HEK293 (cell line): ENCODE results near the gene TMEM61.

Experiments
- CTCF ChIA-PET: fragments of 350-600 bp; formaldehyde crosslinking; extraction: SDS; loops from one replicate; lab custom pipeline; 2021; ENCODE audit warnings: antibody characterized with exemption; lab: Yijun Ruan, JAX
- POLR2A ChIA-PET: fragments of 300-600 bp; formaldehyde crosslinking; extraction: SDS; loops from one replicate; lab custom pipeline; 2020; ENCODE audit warnings: antibody characterized with exemption, inconsistent platforms; lab: Yijun Ruan, JAX
- H3K27ac ChIP-seq: fragments of 200-500 bp; sonication (Bioruptor generic); 2 replicates; pipeline ENCODE4 v1.5.1; 2014; ENCODE audit warnings: low read depth, low read length, control low read depth, inconsistent platforms; ENCODE audit errors: extremely low read depth
- H3K36me3 ChIP-seq, 2 experiments: fragments of 200-500 bp in 1 of 2; sonication (Bioruptor generic) in 1 of 2; 1 replicate in 1 of 2; 2 replicates in 1 of 2; pipeline ENCODE4 v1.5.1; 2014 to 2017; ENCODE audit warnings: inconsistent platforms in 2 of 2, low read length in 2 of 2; ENCODE audit not compliant: control insufficient read depth in 2 of 2, insufficient read depth in 1 of 2
- H3K4me1 ChIP-seq: fragments of 200-500 bp; sonication (Bioruptor generic); 2 replicates; pipeline ENCODE4 v1.5.1; 2014; ENCODE audit warnings: mild to moderate bottlenecking, low read length, inconsistent platforms; ENCODE audit not compliant: control insufficient read depth, insufficient read depth
- H3K4me3 ChIP-seq: 2 replicates; pipeline ENCODE4 v1.5.1; 2011; ENCODE audit warnings: low read depth, mild to moderate bottlenecking, control low read depth, low read length, moderate library complexity
- H3K9me3 ChIP-seq: fragments of 200-500 bp; sonication (Bioruptor generic); 2 replicates; pipeline ENCODE4 v1.5.1; 2014; ENCODE audit warnings: low read depth, low read length, inconsistent platforms; ENCODE audit not compliant: control insufficient read depth, insufficient read depth
- BCL11B ChIP-seq: fragments of 450-650 bp; formaldehyde crosslinking; IDR thresholded peaks from 2 replicates; pipeline ENCODE4 v1.5.1; 2016; ENCODE audit warnings: low read depth, missing biosample characterization, missing genetic modification characterization
- GFI1B ChIP-seq: fragments of 450-650 bp; formaldehyde crosslinking; IDR thresholded peaks from 2 replicates; pipeline ENCODE4 v1.5.1; 2016; ENCODE audit warnings: missing biosample characterization, missing genetic modification characterization
- GLIS1 ChIP-seq: fragments of 450-650 bp; formaldehyde crosslinking; IDR thresholded peaks from 2 replicates; pipeline ENCODE4 v1.5.1; 2016; ENCODE audit warnings: missing biosample characterization, missing genetic modification characterization
- GLIS2 ChIP-seq: fragments of 450-650 bp; formaldehyde crosslinking; IDR thresholded peaks from 2 replicates; pipeline ENCODE4 v1.5.1; 2016; ENCODE audit warnings: missing biosample characterization, missing genetic modification characterization
- KLF1 ChIP-seq: fragments of 450-650 bp; formaldehyde crosslinking; IDR thresholded peaks from 2 replicates; pipeline ENCODE4 v1.5.1; 2016; ENCODE audit warnings: missing biosample characterization, missing genetic modification characterization
- REPIN1 ChIP-seq: fragments of 450-650 bp; formaldehyde crosslinking; IDR thresholded peaks from 2 replicates; pipeline ENCODE4 v1.5.1; 2017; ENCODE audit warnings: missing biosample characterization, missing genetic modification characterization, low read depth
- SP7 ChIP-seq: fragments of 450-650 bp; formaldehyde crosslinking; IDR thresholded peaks from 2 replicates; pipeline ENCODE4 v1.5.1; 2016; ENCODE audit warnings: missing biosample characterization, missing genetic modification characterization
- YY1 ChIP-seq: fragments of 450-650 bp; formaldehyde crosslinking; IDR thresholded peaks from 2 replicates; pipeline ENCODE4 v1.5.1; 2018; ENCODE audit warnings: missing biosample characterization, missing genetic modification characterization
- ZBTB17 ChIP-seq: fragments of 450-650 bp; formaldehyde crosslinking; IDR thresholded peaks from 2 replicates; pipeline ENCODE4 v1.5.1; 2016; ENCODE audit warnings: missing biosample characterization, missing genetic modification characterization
- ZBTB8A ChIP-seq: fragments of 450-650 bp; formaldehyde crosslinking; IDR thresholded peaks from 2 replicates; pipeline ENCODE4 v1.5.1; 2016; ENCODE audit warnings: missing biosample characterization, missing genetic modification characterization
- ZIC2 ChIP-seq: fragments of 450-650 bp; formaldehyde crosslinking; IDR thresholded peaks from 2 replicates; pipeline ENCODE4 v1.5.1; 2016; ENCODE audit warnings: missing biosample characterization, missing genetic modification characterization
- ZNF132 ChIP-seq: fragments of 450-650 bp; formaldehyde crosslinking; IDR thresholded peaks from 2 replicates; pipeline ENCODE4 v1.5.1; 2017; ENCODE audit warnings: missing biosample characterization, missing genetic modification characterization, borderline replicate concordance
- ZNF2 ChIP-seq: fragments of 450-650 bp; formaldehyde crosslinking; IDR thresholded peaks from 2 replicates; pipeline ENCODE4 v1.5.1; 2016; ENCODE audit warnings: missing biosample characterization, missing genetic modification characterization
- ZNF221 ChIP-seq: fragments of 450-650 bp; formaldehyde crosslinking; IDR thresholded peaks from 2 replicates; pipeline ENCODE4 v1.5.1; 2017; ENCODE audit warnings: missing biosample characterization, missing genetic modification characterization, borderline replicate concordance
- ZNF350 ChIP-seq: fragments of 450-650 bp; formaldehyde crosslinking; IDR thresholded peaks from 2 replicates; pipeline ENCODE4 v1.5.0; 2017; ENCODE audit warnings: missing biosample characterization, mild to moderate bottlenecking, missing genetic modification characterization
- ZNF37A ChIP-seq: fragments of 450-650 bp; IDR thresholded peaks from 2 replicates; pipeline ENCODE4 v1.5.1; 2018; ENCODE audit warnings: missing biosample characterization, missing genetic modification characterization
- ZNF391 ChIP-seq: fragments of 450-650 bp; formaldehyde crosslinking; IDR thresholded peaks from 2 replicates; pipeline ENCODE4 v1.5.1; 2016; ENCODE audit warnings: low read depth, missing biosample characterization, missing genetic modification characterization, borderline replicate concordance
- ZNF473 ChIP-seq: fragments of 450-650 bp; formaldehyde crosslinking; IDR thresholded peaks from 2 replicates; pipeline ENCODE4 v1.5.1; 2017; ENCODE audit warnings: missing biosample characterization, missing genetic modification characterization
- ZNF48 ChIP-seq: fragments of 450-650 bp; formaldehyde crosslinking; IDR thresholded peaks from 2 replicates; pipeline ENCODE4 v1.5.1; 2016; ENCODE audit warnings: missing biosample characterization, missing genetic modification characterization
- ZNF510 ChIP-seq: fragments of 450-650 bp; formaldehyde crosslinking; IDR thresholded peaks from 2 replicates; pipeline ENCODE4 v1.5.1; 2018; ENCODE audit warnings: mild to moderate bottlenecking, missing genetic modification characterization, missing biosample characterization; ENCODE audit not compliant: insufficient replicate concordance
- ZNF560 ChIP-seq: fragments of 450-650 bp; formaldehyde crosslinking; IDR thresholded peaks from 2 replicates; pipeline ENCODE4 v1.5.1; 2017; ENCODE audit warnings: missing biosample characterization, missing genetic modification characterization, borderline replicate concordance
- ZNF629 ChIP-seq: fragments of 450-650 bp; formaldehyde crosslinking; IDR thresholded peaks from 2 replicates; pipeline ENCODE4 v1.5.1; 2017; ENCODE audit warnings: missing biosample characterization, missing genetic modification characterization
- ZNF654 ChIP-seq: fragments of 450-650 bp; formaldehyde crosslinking; IDR thresholded peaks from 2 replicates; pipeline ENCODE4 v1.5.1; 2016; ENCODE audit warnings: low read depth, missing biosample characterization, missing genetic modification characterization
- ZSCAN16 ChIP-seq: fragments of 450-650 bp; formaldehyde crosslinking; IDR thresholded peaks from 2 replicates; pipeline ENCODE4 v1.5.1; 2016; ENCODE audit warnings: missing biosample characterization, missing genetic modification characterization
- ZSCAN23 ChIP-seq: fragments of 450-650 bp; formaldehyde crosslinking; IDR thresholded peaks from 2 replicates; pipeline ENCODE4 v1.5.1; 2016; ENCODE audit warnings: missing biosample characterization, missing genetic modification characterization
- TF ChIP-seq, protein P1 (sequence below): fragments of 450-650 bp; formaldehyde crosslinking; IDR thresholded peaks from 2 replicates; pipeline ENCODE4 v1.5.1; 2016; ENCODE audit warnings: missing biosample characterization, missing genetic modification characterization, borderline replicate concordance
- TF ChIP-seq, protein P2 (sequence below): fragments of 450-650 bp; formaldehyde crosslinking; IDR thresholded peaks from 2 replicates; pipeline ENCODE4 v1.5.1; 2016; ENCODE audit warnings: missing biosample characterization, missing genetic modification characterization
- TF ChIP-seq, protein P3 (sequence below): fragments of 450-650 bp; formaldehyde crosslinking; IDR thresholded peaks from 2 replicates; pipeline ENCODE4 v1.5.1; 2016; ENCODE audit warnings: missing biosample characterization, missing genetic modification characterization
- TF ChIP-seq, protein P4 (sequence below): fragments of 450-650 bp; formaldehyde crosslinking; IDR thresholded peaks from 2 replicates; pipeline ENCODE4 v1.5.1; 2016; ENCODE audit warnings: missing biosample characterization, missing genetic modification characterization
- TF ChIP-seq, protein P5 (sequence below): fragments of 450-650 bp; formaldehyde crosslinking; IDR thresholded peaks from 2 replicates; pipeline ENCODE4 v1.5.1; 2016; ENCODE audit warnings: missing biosample characterization, missing genetic modification characterization, low read depth

Gene TMEM61

DNA sequence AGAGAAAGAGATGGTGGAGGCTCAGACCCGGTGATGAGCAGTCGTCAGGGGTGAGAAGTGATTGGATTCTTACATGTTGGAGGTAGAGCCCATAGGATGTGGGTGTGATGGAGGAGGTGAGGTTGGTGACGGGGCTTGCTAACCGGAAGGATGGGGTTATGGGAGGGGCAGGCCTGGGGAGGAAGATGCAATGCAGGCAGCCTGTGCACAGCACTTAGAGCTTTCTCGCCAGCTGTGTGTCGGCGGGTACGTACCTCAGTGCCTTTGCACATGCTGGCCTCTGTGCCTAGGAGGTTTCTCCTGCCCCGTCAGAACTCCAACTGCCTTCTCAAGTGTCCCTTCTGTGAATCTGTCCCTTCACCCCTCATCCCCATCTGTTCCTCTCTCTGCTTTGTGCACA is 15.4 kb downstream of the TMEM61 start (continued):
- TF ChIP-seq ZNF391 (tag by site-specific recombination), result no peak
- no peak for TF ChIP-seq ZNF350 (tag by site-specific recombination)
- no peak for TF ChIP-seq ZNF473 (tag by site-specific recombination)

DNA sequence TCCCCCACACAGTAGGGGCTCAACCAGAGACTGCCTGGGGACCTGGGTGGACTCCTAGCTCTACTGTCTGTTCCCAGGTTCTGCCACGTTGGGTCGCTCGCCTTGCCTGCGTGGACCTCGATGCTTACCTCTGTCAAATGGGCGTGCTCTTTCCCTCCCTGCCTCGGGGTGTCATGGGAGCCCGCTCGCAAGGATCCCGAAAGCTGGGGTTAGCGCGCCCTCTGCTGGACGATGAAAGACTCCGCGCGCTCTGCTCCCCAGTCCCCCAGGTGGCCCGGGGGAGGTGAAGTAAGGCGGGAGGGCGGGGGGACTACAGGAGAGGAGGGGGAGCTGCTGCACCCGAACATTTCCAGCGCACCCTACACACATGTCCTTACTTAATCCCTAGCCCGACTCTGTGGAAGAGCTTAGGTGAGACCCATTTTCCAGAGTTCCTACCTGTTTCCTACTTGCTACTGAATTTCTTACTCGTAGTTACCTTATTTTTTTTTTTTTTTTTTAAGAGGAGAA is 16.0 kb downstream of the TMEM61 start:
- Histone ChIP-seq H3K9me3 (no peaks in the 10 kb centered on the region), H3K36me3 (no peaks in the 10 kb centered on the region), H3K4me3 (no peak overlapping the region), H3K4me1 (no peaks in the 10 kb centered on the region), H3K27ac (no peak overlapping the region)
- POLR2A ChIA-PET, result interaction anchor here (0.5 to 2.2 kb wide), 5 partner anchors 43 to 110 kb away, joined by 3 to 7 read pairs (median 5); partner anchors contain the start of gene DHCR24
- CTCF ChIA-PET, result interaction anchor here (0.5 to 6.4 kb wide), 35 partner anchors 10 to 1136 kb away, joined by 3 to 172 read pairs (median 6); no protein-coding TSS in a partner anchor
- TF ChIP-seq ZNF132 (tag by site-specific recombination) (no peak), ZIC2 (tag by site-specific recombination) (no peak), SP7 (tag by site-specific recombination) (no peak; the same call in 1 of the 2 replicates), ZNF510 (tag by site-specific recombination) (no peak), ZSCAN16 (tag by site-specific recombination) (no peak), ZNF2 (0 out of 2 replicates have a peak, but pooled peaks have one; percentile 34), BCL11B (tag by site-specific recombination) (no peak), ZNF654 (tag by site-specific recombination) (peak; percentile 81), GFI1B (tag by site-specific recombination) (no peak), ZNF629 (tag by site-specific recombination) (no peak), GLIS2 (peak; percentile 31; the same call in 1 of the 2 replicates), ZSCAN23 (no peak), REPIN1 (tag by site-specific recombination) (no peak), GLIS1 (tag by site-specific recombination) (peak; percentile 52; the same call in 1 of the 2 replicates), ZNF473 (tag by site-specific recombination) (no peak), YY1 (tag by site-specific recombination) (peak; percentile 37; the same call in 1 of the 2 replicates), KLF1 (tag by site-specific recombination) (no peak), ZBTB8A (tag by site-specific recombination) (no peak), ZNF37A (no peak), ZNF48 (tag by site-specific recombination) (no peak), ZBTB17 (peak; percentile 28; the same call in 1 of the 2 replicates), ZNF221 (tag by site-specific recombination) (no peak), ZNF560 (no peak)
- TF ChIP-seq, protein P1, sequence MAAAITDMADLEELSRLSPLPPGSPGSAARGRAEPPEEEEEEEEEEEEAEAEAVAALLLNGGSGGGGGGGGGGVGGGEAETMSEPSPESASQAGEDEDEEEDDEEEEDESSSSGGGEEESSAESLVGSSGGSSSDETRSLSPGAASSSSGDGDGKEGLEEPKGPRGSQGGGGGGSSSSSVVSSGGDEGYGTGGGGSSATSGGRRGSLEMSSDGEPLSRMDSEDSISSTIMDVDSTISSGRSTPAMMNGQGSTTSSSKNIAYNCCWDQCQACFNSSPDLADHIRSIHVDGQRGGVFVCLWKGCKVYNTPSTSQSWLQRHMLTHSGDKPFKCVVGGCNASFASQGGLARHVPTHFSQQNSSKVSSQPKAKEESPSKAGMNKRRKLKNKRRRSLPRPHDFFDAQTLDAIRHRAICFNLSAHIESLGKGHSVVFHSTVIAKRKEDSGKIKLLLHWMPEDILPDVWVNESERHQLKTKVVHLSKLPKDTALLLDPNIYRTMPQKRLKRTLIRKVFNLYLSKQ (tag by site-specific recombination), result no peak
- TF ChIP-seq, protein P2, sequence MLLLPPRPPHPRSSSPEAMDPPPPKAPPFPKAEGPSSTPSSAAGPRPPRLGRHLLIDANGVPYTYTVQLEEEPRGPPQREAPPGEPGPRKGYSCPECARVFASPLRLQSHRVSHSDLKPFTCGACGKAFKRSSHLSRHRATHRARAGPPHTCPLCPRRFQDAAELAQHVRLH, result no peak
- TF ChIP-seq, protein P3, sequence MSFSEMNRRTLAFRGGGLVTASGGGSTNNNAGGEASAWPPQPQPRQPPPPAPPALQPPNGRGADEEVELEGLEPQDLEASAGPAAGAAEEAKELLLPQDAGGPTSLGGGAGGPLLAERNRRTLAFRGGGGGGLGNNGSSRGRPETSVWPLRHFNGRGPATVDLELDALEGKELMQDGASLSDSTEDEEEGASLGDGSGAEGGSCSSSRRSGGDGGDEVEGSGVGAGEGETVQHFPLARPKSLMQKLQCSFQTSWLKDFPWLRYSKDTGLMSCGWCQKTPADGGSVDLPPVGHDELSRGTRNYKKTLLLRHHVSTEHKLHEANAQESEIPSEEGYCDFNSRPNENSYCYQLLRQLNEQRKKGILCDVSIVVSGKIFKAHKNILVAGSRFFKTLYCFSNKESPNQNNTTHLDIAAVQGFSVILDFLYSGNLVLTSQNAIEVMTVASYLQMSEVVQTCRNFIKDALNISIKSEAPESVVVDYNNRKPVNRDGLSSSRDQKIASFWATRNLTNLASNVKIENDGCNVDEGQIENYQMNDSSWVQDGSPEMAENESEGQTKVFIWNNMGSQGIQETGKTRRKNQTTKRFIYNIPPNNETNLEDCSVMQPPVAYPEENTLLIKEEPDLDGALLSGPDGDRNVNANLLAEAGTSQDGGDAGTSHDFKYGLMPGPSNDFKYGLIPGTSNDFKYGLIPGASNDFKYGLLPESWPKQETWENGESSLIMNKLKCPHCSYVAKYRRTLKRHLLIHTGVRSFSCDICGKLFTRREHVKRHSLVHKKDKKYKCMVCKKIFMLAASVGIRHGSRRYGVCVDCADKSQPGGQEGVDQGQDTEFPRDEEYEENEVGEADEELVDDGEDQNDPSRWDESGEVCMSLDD (tag by site-specific recombination), result peak; percentile 40
- TF ChIP-seq, protein P4, sequence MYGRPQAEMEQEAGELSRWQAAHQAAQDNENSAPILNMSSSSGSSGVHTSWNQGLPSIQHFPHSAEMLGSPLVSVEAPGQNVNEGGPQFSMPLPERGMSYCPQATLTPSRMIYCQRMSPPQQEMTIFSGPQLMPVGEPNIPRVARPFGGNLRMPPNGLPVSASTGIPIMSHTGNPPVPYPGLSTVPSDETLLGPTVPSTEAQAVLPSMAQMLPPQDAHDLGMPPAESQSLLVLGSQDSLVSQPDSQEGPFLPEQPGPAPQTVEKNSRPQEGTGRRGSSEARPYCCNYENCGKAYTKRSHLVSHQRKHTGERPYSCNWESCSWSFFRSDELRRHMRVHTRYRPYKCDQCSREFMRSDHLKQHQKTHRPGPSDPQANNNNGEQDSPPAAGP (tag by site-specific recombination), result no peak; the same call in 1 of the 2 replicates
- TF ChIP-seq, protein P5, sequence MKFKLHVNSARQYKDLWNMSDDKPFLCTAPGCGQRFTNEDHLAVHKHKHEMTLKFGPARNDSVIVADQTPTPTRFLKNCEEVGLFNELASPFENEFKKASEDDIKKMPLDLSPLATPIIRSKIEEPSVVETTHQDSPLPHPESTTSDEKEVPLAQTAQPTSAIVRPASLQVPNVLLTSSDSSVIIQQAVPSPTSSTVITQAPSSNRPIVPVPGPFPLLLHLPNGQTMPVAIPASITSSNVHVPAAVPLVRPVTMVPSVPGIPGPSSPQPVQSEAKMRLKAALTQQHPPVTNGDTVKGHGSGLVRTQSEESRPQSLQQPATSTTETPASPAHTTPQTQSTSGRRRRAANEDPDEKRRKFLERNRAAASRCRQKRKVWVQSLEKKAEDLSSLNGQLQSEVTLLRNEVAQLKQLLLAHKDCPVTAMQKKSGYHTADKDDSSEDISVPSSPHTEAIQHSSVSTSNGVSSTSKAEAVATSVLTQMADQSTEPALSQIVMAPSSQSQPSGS (tag by site-specific recombination), result no peak
